IgD-negative memory B cell (primary cell): ENCODE results near the gene TUBA1B. TPM values are rescaled to one million over a fixed set of nuclear protein-coding genes. Genes with fewer than 3 reads are reported as not detected.
"Not testable (repeated sequence)": the region's sequence is repeated elsewhere in the genome, so short reads cannot be mapped to it uniquely, and the experiment has no call there.

ENCODE experiments used
- H3K27ac Mint-ChIP-seq, 3 donors: one replicate each; pipeline ENCODE4 v1.8.0; 2020 to 2022; ENCODE audit warnings: mild to moderate bottlenecking in 3 of 3, mixed read lengths in 3 of 3, moderate library complexity in 1 of 3
- H3K27me3 Mint-ChIP-seq: one replicate; pipeline ENCODE4 v1.8.0; 2021; ENCODE audit warnings: mixed read lengths
- H3K36me3 Mint-ChIP-seq: one replicate; pipeline ENCODE4 v1.8.0; 2020; ENCODE audit warnings: mild to moderate bottlenecking, mixed read lengths
- H3K4me1 Mint-ChIP-seq, 3 donors: one replicate each; pipeline ENCODE4 v1.8.0; 2020 to 2022; ENCODE audit warnings: mixed read lengths in 3 of 3, mild to moderate bottlenecking in 1 of 3
- H3K4me3 Mint-ChIP-seq, 4 donors: one replicate each; pipeline ENCODE4 v1.8.0; 2020 to 2022; ENCODE audit warnings: mild to moderate bottlenecking in 4 of 4, mixed read lengths in 4 of 4, moderate library complexity in 3 of 4
- H3K9me3 Mint-ChIP-seq, 3 donors: one replicate each; pipeline ENCODE4 v1.8.0; 2020 to 2021; ENCODE audit warnings: mixed read lengths in 3 of 3, mild to moderate bottlenecking in 1 of 3
- polyA plus RNA-seq: library from polyadenylated mRNA; unstranded; fragments of 300-500 nt; fragmentation: Illumina TruSeq; gene quantifications from one replicate; pipeline ENCODE4 v1.2.3, GENCODE V29; 2021

Gene TUBA1B
- polyA plus RNA-seq, result 396 TPM

DNA sequence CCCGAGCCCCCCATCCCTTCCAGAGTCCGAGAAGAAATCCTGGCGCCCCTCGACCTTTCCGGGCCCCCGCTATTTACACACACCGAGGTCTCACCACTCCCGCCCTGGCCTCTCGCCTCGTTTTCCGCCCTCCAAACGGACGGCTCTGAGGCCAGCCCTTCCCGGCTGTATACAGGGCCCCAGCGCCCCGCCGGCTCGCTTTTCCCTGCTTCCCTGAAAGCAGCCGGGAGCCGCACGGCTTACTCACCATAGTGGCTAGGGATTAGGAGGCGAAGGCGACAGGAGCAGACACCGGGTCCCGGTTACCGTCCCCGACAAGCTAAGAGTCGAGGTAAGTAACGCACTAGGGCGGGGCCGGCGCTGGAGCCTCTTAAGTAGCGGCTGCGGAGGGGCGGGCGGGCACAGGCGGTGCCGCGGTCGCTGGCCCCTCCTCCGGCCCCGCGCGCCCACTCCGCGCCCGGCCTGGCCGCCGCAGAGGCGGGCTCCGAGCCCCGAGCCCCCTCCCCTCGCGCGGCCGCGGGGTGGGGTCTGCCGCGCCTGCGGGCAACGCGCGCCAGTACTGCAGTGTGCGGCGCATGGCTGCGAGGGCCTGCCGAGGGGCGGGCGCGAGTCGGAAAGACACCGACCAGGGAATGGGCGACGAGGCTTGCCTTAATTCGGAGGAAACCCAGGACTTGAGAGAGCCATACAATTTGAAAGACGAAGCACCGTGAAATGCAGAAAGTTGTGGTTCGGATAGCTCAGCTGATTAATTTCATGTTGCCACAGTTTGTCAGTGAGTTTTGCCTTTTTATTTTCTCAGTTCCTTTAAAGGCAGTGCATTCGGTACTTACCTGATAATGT is at the start of gene TUBA1B:
TSS of gene TUBA1B (minus strand) at position 345 of the 843 bp plus-strand sequence. CDS start at position 250, 95 bp downstream.
- peaks cover 32 to 39% (median 38%) of the 10 kb centered on the region in 3 donors for H3K4me1 Mint-ChIP-seq
- peaks cover 8% of the 10 kb centered on the region for H3K36me3 Mint-ChIP-seq
- no peaks in the 10 kb centered on the region for H3K9me3 Mint-ChIP-seq
- H3K27ac Mint-ChIP-seq, result peak within 1 kb of the TSS; percentile 97 to 99 (median 98)
- no peaks in the 10 kb centered on the region for H3K27me3 Mint-ChIP-seq
- H3K4me3 Mint-ChIP-seq, result peak within 1 kb of the TSS; percentile 96 to 99 (median 98)

DNA sequence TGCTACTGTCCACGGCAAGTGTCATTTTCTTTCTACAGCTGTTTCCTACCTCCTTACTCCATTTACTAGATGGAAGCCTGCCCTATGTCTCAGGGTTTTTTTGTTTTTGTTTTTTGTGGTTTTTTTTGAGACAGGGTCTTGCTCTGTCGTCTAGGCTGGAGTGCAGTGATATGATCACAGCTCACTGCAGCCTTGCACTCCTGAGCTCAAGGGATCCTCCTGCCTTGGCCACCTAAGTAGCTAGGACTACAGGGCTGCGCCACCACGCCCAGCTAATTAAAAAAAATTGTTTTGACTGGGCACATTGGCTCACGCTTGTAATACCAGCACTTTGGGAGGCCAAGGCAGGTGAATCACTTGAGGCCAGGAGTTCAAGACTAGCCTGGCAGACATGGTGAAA is 43.0 kb upstream of the TUBA1B start:
- peaks cover 2 to 4% (median 2%) of the 10 kb centered on the region in 3 donors for H3K4me1 Mint-ChIP-seq
- peaks cover 2% of the 10 kb centered on the region for H3K36me3 Mint-ChIP-seq
- no peak overlapping the region for H3K4me3 Mint-ChIP-seq
- H3K9me3 Mint-ChIP-seq, result peaks cover 0 to 2% (median 0%) of the 10 kb centered on the region in 3 donors
- H3K27me3 Mint-ChIP-seq, result no peaks in the 10 kb centered on the region
- no peak overlapping the region for H3K27ac Mint-ChIP-seq

GRCh38 chr12:49170924-49171323 is 39.7 kb upstream of the TUBA1B start:
- Mint-ChIP-seq H3K9me3 (no peaks in the 10 kb centered on the region), H3K4me3 (no peak overlapping the region), H3K27ac (no peak overlapping the region), H3K36me3 (peaks cover 2% of the 10 kb centered on the region), H3K27me3 (no peaks in the 10 kb centered on the region), H3K4me1 (peaks cover 0 to 4% (median 2%) of the 10 kb centered on the region in 3 donors)

DNA sequence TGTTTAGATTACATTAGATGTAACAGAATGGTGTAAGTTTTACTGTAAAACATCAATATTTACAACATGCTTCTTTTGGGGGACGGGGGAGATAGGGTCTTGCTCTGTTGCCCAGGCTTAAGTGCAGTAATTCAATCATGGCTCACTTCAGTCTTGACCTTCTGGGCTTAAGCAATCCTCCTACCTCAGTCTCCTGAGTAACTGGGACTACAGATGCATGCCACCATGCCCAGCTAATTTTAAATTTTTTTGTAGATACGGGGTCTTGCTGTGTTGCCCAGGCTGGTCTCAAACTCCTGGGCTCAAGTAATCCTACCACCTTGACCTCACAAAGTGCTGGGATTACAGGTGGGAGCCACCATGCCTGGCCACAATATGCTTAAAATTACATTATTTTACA is 33.9 kb upstream of the TUBA1B start:
- Mint-ChIP-seq H3K9me3 (no peaks in the 10 kb centered on the region), H3K4me1 (peaks cover 14 to 15% (median 15%) of the 10 kb centered on the region in 3 donors), H3K27me3 (no peaks in the 10 kb centered on the region), H3K36me3 (no peaks in the 10 kb centered on the region), H3K4me3 (no peak overlapping the region), H3K27ac (no peak overlapping the region)

- not testable (repeated sequence) for H3K9me3 Mint-ChIP-seq, H3K27me3 Mint-ChIP-seq, H3K4me3 Mint-ChIP-seq, H3K36me3 Mint-ChIP-seq
- Mint-ChIP-seq H3K4me1 (peaks cover 20 to 26% (median 22%) of the 10 kb centered on the region in 3 donors), H3K27ac (peak overlapping the region in 1 of 3 donors; percentile 72)
Observed at GRCh38 chr12:49161901-49162300, 30.7 kb upstream of the TUBA1B start.

- Mint-ChIP-seq H3K27me3 (no peaks in the 10 kb centered on the region), H3K27ac (peak overlapping the region; percentile 72 to 77 (median 76)), H3K4me3 (peak overlapping the region; percentile 65 to 87 (median 77)), H3K36me3 (peaks cover 2% of the 10 kb centered on the region), H3K4me1 (peaks cover 20 to 26% (median 24%) of the 10 kb centered on the region in 3 donors), H3K9me3 (no peaks in the 10 kb centered on the region)
Observed at GRCh38 chr12:49161092-49161795, 30.0 kb upstream of the TUBA1B start.

DNA sequence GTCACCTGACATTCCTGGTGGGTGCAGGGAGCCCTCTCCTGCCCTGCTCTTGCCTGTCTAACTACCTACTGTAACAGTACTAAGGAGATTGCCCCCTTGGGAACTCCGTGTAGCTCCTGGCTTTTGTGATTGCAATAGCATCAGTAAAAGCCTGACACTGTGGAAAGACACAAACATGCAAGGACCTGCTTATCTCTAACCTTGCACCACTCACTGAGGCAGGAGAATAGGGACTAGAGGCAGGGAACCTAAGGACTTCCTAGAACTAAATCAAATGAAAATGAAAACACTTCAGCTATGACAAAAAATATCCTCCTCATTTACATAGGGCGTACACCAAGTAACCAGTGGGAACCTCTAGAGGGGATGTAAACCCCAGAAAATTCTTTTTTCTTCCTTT is 29.2 kb upstream of the TUBA1B start:
- Mint-ChIP-seq H3K27ac (peak overlapping the region; percentile 72 to 86 (median 77)), H3K27me3 (no peaks in the 10 kb centered on the region), H3K4me1 (peaks cover 20 to 26% (median 24%) of the 10 kb centered on the region in 3 donors), H3K9me3 (no peaks in the 10 kb centered on the region), H3K4me3 (peak overlapping the region; percentile 65 to 87 (median 77)), H3K36me3 (peaks cover 2% of the 10 kb centered on the region)

DNA sequence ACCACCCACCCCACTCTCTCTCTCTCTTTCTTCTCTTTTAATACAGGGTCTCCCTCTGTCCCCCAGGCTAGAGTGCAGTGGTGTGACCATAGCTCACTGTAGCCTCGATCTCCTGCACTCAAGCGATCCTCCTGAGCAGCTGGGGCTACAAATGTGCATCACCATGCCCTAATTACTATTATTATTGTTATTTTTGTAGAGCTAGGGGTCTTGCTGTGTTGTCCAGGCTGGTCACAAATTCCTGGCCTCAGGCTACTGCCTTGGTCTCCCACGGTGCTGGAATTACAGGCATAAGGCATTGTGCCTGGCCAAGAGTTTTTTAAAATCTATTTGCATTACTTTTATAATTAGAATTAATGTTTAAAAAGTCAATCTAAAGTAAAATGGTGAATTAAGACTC is 23.0 kb upstream of the TUBA1B start:
- Mint-ChIP-seq H3K4me1 (peaks cover 8 to 11% (median 10%) of the 10 kb centered on the region in 3 donors), H3K27me3 (no peaks in the 10 kb centered on the region), H3K9me3 (no peaks in the 10 kb centered on the region), H3K4me3 (no peak overlapping the region), H3K27ac (no peak overlapping the region), H3K36me3 (peaks cover 2% of the 10 kb centered on the region)

GRCh38 chr12:49147384-49147783 is 16.2 kb upstream of the TUBA1B start:
- Mint-ChIP-seq H3K27me3 (no peaks in the 10 kb centered on the region), H3K27ac (no peak overlapping the region), H3K4me1 (peaks cover 4 to 9% (median 4%) of the 10 kb centered on the region in 3 donors), H3K9me3 (no peaks in the 10 kb centered on the region), H3K4me3 (no peak overlapping the region), H3K36me3 (peaks cover 7% of the 10 kb centered on the region)

DNA sequence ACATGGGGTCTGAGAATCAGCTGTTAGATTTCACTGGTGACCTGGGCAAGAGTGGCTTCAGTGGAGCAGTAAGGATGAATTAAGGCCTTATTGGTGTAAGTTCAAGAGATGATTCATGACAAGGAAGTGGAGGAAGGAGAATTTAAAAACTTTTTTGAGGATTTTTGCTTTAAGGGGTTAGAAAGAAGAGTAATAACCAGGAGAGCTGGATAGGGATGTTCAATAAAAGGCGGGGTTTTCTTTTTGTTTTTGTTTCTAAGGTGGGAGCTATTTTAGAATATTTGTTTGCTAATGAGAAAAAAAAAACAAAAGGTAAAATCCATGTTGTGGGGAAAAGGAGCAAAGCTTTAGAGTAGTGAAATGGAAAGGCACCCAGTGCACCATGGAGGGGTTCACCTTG is 15.2 kb upstream of the TUBA1B start:
- Mint-ChIP-seq H3K4me1 (peaks cover 4 to 7% (median 4%) of the 10 kb centered on the region in 3 donors), H3K4me3 (no peak overlapping the region), H3K36me3 (peaks cover 9% of the 10 kb centered on the region), H3K27ac (no peak overlapping the region), H3K27me3 (no peaks in the 10 kb centered on the region), H3K9me3 (no peaks in the 10 kb centered on the region)

DNA sequence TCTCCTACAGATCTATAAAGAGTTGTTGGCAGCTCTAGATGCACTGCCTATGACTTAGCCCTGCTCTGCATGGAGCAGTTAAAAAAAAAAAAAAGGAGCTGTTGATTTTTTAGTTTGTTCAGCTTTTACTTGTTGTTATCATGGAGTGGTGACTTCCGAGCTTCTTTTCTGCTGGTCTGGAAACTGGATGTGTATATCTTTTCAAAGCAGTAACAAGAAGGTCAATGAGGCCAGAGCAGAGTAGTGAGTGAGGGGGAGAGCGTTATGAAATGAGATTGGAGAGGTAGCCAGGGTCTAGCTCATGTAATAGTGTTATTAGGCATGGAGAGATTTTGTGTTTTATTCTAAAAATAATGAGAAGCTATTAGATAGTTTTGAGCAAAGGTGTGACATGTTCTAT is 13.2 kb upstream of the TUBA1B start:
- H3K4me1 Mint-ChIP-seq, result peaks cover 0 to 4% (median 4%) of the 10 kb centered on the region in 3 donors
- no peaks in the 10 kb centered on the region for H3K27me3 Mint-ChIP-seq
- no peak overlapping the region for H3K4me3 Mint-ChIP-seq
- peaks cover 11% of the 10 kb centered on the region for H3K36me3 Mint-ChIP-seq
- H3K9me3 Mint-ChIP-seq, result no peaks in the 10 kb centered on the region
- H3K27ac Mint-ChIP-seq, result no peak overlapping the region

DNA sequence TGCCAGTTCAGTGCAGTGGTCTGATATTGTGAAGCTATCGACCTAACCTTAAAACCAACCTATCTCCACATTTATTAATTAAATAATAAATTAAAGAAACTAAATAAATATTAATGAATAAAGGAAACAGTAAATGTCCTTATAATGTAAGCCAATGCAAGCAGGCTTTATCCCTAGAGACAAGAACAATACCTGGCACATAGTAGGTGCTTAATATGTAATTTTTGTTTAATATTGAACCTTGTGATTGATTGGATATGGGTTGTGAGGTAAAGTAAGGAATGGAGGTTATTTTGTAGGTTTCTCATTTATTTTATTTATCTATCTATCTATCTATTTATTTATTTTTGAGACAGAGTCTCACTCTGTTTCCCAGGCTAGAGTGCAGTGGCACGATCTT is 7.8 kb upstream of the TUBA1B start:
- no peaks in the 10 kb centered on the region for H3K27me3 Mint-ChIP-seq
- H3K4me3 Mint-ChIP-seq, result no peak overlapping the region
- H3K36me3 Mint-ChIP-seq, result peaks cover 4% of the 10 kb centered on the region

DNA sequence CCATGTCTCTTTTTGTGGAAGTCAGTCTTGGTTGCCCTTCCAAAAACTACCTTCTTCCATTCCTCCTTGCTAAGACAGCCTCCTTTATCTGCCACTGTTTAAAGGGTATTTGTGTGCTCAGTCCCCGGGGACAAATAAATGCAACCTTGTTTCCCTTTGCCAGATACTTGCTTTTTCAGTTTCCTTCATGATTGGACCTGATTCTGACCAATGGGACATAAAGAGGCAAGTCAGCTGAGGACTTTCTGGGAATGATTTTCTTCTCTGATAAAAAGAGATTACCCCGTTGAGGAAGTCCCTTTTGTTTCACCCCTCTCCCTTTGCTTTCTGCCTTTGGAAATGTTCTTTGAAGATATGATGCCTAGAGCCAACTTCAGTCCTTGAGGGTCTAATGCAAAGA is 7.4 kb upstream of the TUBA1B start:
- Mint-ChIP-seq H3K4me3 (peak overlapping the region in 1 of 4 donors; percentile 11), H3K4me1 (peaks cover 6 to 13% (median 12%) of the 10 kb centered on the region in 3 donors), H3K36me3 (peaks cover 4% of the 10 kb centered on the region), H3K27me3 (no peaks in the 10 kb centered on the region), H3K27ac (no peak overlapping the region), H3K9me3 (no peaks in the 10 kb centered on the region)

More for the DNA sequence above, 7.8 kb upstream of the TUBA1B start:
- no peak overlapping the region for H3K27ac Mint-ChIP-seq
- H3K9me3 Mint-ChIP-seq, result no peaks in the 10 kb centered on the region
- H3K4me1 Mint-ChIP-seq, result peaks cover 5 to 8% (median 8%) of the 10 kb centered on the region in 3 donors

DNA sequence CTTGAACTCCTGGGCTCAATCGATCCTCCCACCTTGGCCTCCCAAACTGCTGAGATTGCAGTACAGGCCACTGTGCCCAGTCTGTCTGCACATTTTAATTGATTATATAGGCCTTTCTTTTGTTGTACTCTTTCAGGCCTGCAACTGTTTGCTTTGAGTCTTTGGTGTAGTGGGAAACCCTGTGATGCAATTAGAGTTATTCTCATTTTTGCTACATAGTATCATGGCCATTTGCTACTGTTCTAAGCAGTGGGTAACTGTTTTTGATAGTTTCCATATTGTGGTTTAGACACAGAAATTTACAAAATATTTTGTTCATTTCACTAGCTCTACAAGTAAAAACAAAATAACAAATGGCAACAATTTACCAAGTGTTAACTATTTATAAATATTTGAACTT is 6.3 kb upstream of the TUBA1B start:
- no peak overlapping the region for H3K27ac Mint-ChIP-seq
- no peak overlapping the region for H3K4me3 Mint-ChIP-seq
- peaks cover 4% of the 10 kb centered on the region for H3K36me3 Mint-ChIP-seq
- H3K4me1 Mint-ChIP-seq, result peaks cover 14 to 20% (median 19%) of the 10 kb centered on the region in 3 donors
- no peaks in the 10 kb centered on the region for H3K27me3 Mint-ChIP-seq
- no peaks in the 10 kb centered on the region for H3K9me3 Mint-ChIP-seq

- H3K27ac Mint-ChIP-seq, H3K4me3 Mint-ChIP-seq, H3K36me3 Mint-ChIP-seq, H3K9me3 Mint-ChIP-seq, H3K27me3 Mint-ChIP-seq: not testable (repeated sequence)
- peaks cover 17 to 25% (median 23%) of the 10 kb centered on the region in 3 donors for H3K4me1 Mint-ChIP-seq
Observed at GRCh38 chr12:49136997-49137396, 5.8 kb upstream of the TUBA1B start.
